Fibroblast of gingiva (primary cell): ENCODE measurements around the gene HBG2.
"Not testable (repeated sequence)": the region's sequence is repeated elsewhere in the genome, so short reads cannot be mapped to it uniquely, and the experiment has no call there.

Experiments used
- DNase-seq: peaks from one replicate; pipeline ENCODE4 v3.0.0-alpha.2; 2011; ENCODE audit warnings: low read depth

Gene HBG2

DNA sequence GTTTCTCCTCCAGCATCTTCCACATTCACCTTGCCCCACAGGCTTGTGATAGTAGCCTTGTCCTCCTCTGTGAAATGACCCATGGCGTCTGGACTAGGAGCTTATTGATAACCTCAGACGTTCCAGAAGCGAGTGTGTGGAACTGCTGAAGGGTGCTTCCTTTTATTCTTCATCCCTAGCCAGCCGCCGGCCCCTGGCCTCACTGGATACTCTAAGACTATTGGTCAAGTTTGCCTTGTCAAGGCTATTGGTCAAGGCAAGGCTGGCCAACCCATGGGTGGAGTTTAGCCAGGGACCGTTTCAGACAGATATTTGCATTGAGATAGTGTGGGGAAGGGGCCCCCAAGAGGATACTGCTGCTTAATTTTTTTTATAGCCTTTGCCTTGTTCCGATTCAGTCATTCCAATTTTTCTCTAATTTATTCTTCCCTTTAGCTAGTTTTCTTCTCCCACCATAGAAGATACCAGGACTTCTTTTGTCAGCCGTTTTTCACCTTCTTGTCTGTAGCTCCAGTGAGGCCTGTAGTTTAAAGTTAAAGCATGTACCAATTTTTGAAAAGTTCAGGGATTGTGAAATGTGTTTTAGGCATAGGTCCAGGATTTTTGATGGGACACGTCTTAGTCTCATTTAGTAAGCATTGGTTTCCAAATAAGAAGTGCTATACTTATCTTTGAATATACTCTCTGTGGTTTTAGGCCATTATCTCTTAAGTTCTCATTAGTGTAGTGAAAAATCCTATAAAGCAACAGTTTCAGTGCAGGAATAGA, at the start of gene HBG2:
Gene HBG2 (minus strand): TSS at position 136 of the 768 bp plus-strand sequence. CDS start 53 bp downstream, at position 83.
- peak; percentile 32 for DNase-seq

GRCh38 chr11:5304046-5304445, 49.5 kb upstream of the HBG2 start:
- no peak for DNase-seq

GRCh38 chr11:5303626-5304025, 49.0 kb upstream of the HBG2 start:
- DNase-seq, result no peak

GRCh38 chr11:5301846-5302245, 47.3 kb upstream of the HBG2 start, which contains the start of gene OR51B4:
OR51B4 (minus strand) TSS chr11:5301946; CDS start chr11:5301946, 0 bp downstream.
- DNase-seq, result no peak

DNA sequence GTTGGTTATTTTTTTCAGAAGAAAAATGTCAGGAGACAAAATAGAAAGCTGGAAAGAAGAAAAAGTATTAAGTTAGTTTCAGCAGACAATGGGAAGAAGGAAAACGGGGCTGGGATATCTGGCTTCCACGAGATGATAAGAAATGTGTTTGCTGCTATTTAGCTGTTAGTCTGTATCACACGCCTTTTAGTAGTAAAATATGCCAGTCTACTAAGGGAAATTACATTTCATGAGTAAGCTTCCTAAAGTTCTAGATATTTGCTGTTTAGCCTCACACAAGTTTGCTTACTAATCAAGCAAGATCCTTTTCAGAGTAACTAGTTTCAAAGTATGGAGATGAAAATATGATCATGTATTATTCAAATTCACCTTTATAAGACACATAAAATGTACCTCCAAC, 45.7 kb upstream of the HBG2 start:
- no peak for DNase-seq

GRCh38 chr11:5298451-5298850, 43.9 kb upstream of the HBG2 start:
- no peak for DNase-seq

- DNase-seq, result no peak
These were observed 43.2 kb upstream of the HBG2 start for GRCh38 chr11:5297721-5298323.

- not testable (repeated sequence) for DNase-seq
These were observed 39.9 kb upstream of the HBG2 start for GRCh38 chr11:5294342-5294995.

- DNase-seq, result no peak
These were observed 38.4 kb upstream of the HBG2 start for GRCh38 chr11:5293028-5293427.

- DNase-seq, result peak; percentile 39
These were observed 36.7 kb upstream of the HBG2 start for GRCh38 chr11:5291207-5291838.

DNA sequence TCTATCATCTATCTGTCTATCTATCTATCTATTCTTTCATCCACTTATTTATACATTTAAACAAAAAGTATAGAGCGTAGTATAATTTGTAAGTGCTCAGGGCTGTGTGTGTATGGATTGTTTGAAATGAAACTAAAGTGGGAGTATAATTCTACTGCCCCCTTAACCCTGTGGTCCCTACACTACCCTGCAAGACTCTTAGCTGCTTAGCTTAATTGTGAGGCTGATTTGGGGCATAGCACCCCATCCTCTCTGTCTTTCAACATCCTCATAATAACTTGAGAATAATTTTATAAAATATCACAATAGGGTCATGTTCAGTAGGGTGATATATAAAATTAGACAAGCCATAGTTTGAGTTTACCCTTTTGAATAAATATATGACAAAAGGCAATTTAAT, 35.5 kb upstream of the HBG2 start:
- no peak for DNase-seq

- no peak for DNase-seq
These were observed 35.1 kb upstream of the HBG2 start for GRCh38 chr11:5289696-5290095.

- no peak for DNase-seq
These were observed 34.4 kb upstream of the HBG2 start for GRCh38 chr11:5288906-5289550.

DNA sequence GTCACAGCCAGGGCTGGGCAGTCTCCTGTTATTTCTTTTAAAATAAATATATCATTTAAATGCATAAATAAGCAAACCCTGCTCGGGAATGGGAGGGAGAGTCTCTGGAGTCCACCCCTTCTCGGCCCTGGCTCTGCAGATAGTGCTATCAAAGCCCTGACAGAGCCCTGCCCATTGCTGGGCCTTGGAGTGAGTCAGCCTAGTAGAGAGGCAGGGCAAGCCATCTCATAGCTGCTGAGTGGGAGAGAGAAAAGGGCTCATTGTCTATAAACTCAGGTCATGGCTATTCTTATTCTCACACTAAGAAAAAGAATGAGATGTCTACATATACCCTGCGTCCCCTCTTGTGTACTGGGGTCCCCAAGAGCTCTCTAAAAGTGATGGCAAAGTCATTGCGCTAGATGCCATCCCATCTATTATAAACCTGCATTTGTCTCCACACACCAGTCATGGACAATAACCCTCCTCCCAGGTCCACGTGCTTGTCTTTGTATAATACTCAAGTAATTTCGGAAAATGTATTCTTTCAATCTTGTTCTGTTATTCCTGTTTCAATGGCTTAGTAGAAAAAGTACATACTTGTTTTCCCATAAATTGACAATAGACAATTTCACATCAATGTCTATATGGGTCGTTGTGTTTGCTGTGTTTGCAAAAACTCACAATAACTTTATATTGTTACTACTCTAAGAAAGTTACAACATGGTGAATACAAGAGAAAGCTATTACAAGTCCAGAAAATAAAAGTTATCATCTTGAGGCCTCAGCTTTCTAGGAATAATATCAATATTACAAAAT, 33.7 kb upstream of the HBG2 start:
- DNase-seq, result no peak

DNA sequence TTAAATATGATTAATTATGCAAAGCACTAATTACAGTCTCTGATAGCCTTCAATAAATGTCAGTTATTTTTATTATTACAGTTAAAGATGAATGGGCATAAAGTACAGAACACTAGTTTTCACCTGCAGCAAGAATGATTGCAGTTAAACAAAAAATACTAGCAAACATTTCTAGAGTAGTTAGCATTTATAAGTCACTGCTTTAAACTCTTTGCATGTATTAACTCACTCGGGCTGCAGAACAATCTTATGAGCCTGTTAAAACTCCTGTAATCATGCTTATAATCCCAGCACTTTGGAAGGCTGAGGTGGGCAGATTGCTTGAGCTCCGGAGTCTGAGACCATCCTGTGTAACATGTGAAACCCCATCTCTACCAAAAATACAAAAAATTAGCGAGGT, 32.3 kb upstream of the HBG2 start:
- no peak for DNase-seq

- no peak for DNase-seq
These were observed 31.8 kb upstream of the HBG2 start for GRCh38 chr11:5286351-5286750.

- no peak for DNase-seq
These were observed 31.2 kb upstream of the HBG2 start for GRCh38 chr11:5285703-5286340.

DNA sequence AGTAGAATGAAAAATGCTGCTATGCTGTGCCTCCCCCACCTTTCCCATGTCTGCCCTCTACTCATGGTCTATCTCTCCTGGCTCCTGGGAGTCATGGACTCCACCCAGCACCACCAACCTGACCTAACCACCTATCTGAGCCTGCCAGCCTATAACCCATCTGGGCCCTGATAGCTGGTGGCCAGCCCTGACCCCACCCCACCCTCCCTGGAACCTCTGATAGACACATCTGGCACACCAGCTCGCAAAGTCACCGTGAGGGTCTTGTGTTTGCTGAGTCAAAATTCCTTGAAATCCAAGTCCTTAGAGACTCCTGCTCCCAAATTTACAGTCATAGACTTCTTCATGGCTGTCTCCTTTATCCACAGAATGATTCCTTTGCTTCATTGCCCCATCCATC, 30.1 kb upstream of the HBG2 start:
- DNase-seq, result no peak

- DNase-seq, result no peak
These were observed 29.3 kb upstream of the HBG2 start for GRCh38 chr11:5283882-5284281.

DNA sequence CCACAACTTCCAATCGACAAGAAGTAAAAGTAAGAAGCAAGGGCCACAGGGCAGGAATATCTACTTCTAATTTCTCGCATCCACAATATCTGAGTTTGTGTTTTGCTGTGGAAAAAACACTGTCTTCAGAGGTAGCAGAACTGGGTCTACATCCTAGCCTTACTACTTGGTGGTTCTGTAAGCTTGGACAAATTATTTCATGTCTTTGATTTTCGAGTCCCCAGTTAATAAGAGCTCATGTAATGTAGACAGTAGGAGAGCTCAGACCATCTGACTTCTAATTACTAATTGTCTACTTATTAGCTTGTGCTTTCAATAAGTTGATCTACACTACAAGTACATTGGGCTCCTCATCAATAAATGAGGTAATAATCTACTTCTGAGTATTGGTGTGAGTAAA, 28.5 kb upstream of the HBG2 start:
- DNase-seq, result no peak

DNA sequence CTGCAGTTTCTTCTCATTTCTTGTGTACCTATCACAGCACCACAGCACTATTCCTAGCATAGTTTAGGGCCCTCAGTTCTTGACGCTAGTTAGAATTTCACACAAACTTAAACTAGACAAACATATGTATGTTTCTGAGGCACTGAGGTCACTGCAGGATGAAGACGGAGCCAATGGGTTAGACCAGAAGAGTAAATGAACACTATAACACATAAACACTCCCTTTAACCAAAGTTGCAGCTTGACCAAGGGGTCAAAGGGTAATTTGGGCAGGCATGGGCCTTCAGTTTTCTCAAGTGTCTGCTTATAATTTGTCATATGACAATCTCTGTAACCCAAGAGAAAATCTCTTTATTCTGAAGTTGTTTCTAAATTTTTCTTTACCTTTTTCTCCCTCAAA, 28.0 kb upstream of the HBG2 start:
- no peak for DNase-seq
